ENCODE results near the gene MRM3. TPM values are rescaled to one million over a fixed set of nuclear protein-coding genes. Genes with fewer than 3 reads are reported as not detected.
"Not testable (repeated sequence)": the region's sequence is repeated elsewhere in the genome, so short reads cannot be mapped to it uniquely, and the experiment has no call there.

The MRM3 gene
- total and polyA plus RNA-seq, 4 experiments from 2014 or later: 18.6 to 32.6 (median 20.5) TPM

GRCh38 chr17:755319-755961 is 26.7 kb upstream of the MRM3 start:
- peaks cover 14 to 26% (median 17%) of the 10 kb centered on the region in 4 donors for H3K4me1 Mint-ChIP-seq
- CTCF ChIA-PET (ENCODE audit: partially characterized antibody): interaction anchor here (1.3 to 1.7 kb wide), 4 partner anchors 22 to 343 kb away, joined by 4 to 7 read pairs (median 6); partner anchors contain the start of genes GLOD4, MRM3 and NXN
- H3K4me1 ChIP-seq (ENCODE audit: insufficient read depth, low read length): peaks cover 16% of the 10 kb centered on the region
- H3K9me3 Mint-ChIP-seq; H3K9me3 ChIP-seq (ENCODE audit: control insufficient read depth in 1 of 2, low read length in 2 of 2); H3K4me3 ChIP-seq (ENCODE audit: low read length in 2 of 2); H3K27me3 Mint-ChIP-seq; H3K27me3 ChIP-seq (ENCODE audit: insufficient read depth, low read length); intact Hi-C loops (cut with micrococcal nuclease); DNase-seq; H3K4me3 Mint-ChIP-seq; H3K27ac ChIP-seq (ENCODE audit: low read depth, low read length): not testable (repeated sequence)
- peaks cover 17% of the 10 kb centered on the region for H3K36me3 ChIP-seq (ENCODE audit: insufficient read depth, low read length)
- POLR2A ChIA-PET (ENCODE audit: partially characterized antibody): interaction anchor here (1.2 kb wide), 1 partner anchor 27 kb away, joined by 5 read pairs; the partner anchor contains the start of genes GLOD4 and MRM3
- H3K27ac Mint-ChIP-seq: peak overlapping the region in 1 of 7 donors; percentile 10
- H3K36me3 Mint-ChIP-seq: peaks cover 11 to 33% of the 10 kb centered on the region in 2 donors

GRCh38 chr17:756010-756567 is 26.1 kb upstream of the MRM3 start:
- H3K27me3 ChIP-seq (ENCODE audit: insufficient read depth, low read length); H3K9me3 Mint-ChIP-seq; H3K27me3 Mint-ChIP-seq; DNase-seq; POLR2A ChIA-PET (ENCODE audit: partially characterized antibody); H3K27ac Mint-ChIP-seq; H3K4me1 ChIP-seq (ENCODE audit: insufficient read depth, low read length); H3K9me3 ChIP-seq (ENCODE audit: control insufficient read depth in 1 of 2, low read length in 2 of 2); intact Hi-C loops (cut with micrococcal nuclease); H3K4me3 Mint-ChIP-seq; H3K4me3 ChIP-seq (ENCODE audit: low read length in 2 of 2); H3K27ac ChIP-seq (ENCODE audit: low read depth, low read length): not testable (repeated sequence)
- peaks cover 20% of the 10 kb centered on the region for H3K36me3 ChIP-seq (ENCODE audit: insufficient read depth, low read length)
- H3K36me3 Mint-ChIP-seq: peaks cover 17 to 37% of the 10 kb centered on the region in 2 donors
- H3K4me1 Mint-ChIP-seq: peaks cover 8 to 20% (median 11%) of the 10 kb centered on the region in 4 donors
- CTCF ChIA-PET (ENCODE audit: partially characterized antibody): interaction anchor here (1.3 to 1.5 kb wide), 2 partner anchors 26 to 344 kb away, joined by 4 to 6 read pairs; partner anchors contain the start of genes GLOD4 and MRM3

GRCh38 chr17:759964-760363 is 22.2 kb upstream of the MRM3 start:
- no peaks in the 10 kb centered on the region for H3K4me1 ChIP-seq (ENCODE audit: insufficient read depth, low read length)
- H3K4me3 ChIP-seq (ENCODE audit: low read length in 2 of 2): no peak overlapping the region
- H3K27ac Mint-ChIP-seq: no peak overlapping the region
- H3K27me3 ChIP-seq (ENCODE audit: insufficient read depth, low read length): no peaks in the 10 kb centered on the region
- H3K4me1 Mint-ChIP-seq: no peaks in the 10 kb centered on the region
- H3K36me3 ChIP-seq (ENCODE audit: insufficient read depth, low read length): peaks cover 30% of the 10 kb centered on the region
- H3K9me3 ChIP-seq (ENCODE audit: control insufficient read depth in 1 of 2, low read length in 2 of 2): no peaks in the 10 kb centered on the region
- H3K36me3 Mint-ChIP-seq: peaks cover 28 to 51% of the 10 kb centered on the region in 2 donors
- no peaks in the 10 kb centered on the region for H3K9me3 Mint-ChIP-seq
- DNase-seq: no peak
- intact Hi-C loops (cut with micrococcal nuclease): no loop called here
- no peak overlapping the region for H3K4me3 Mint-ChIP-seq
- ChIA-PET CTCF (ENCODE audit: partially characterized antibody) (interaction anchor here (1.7 kb wide), 1 partner anchor 20 kb away, joined by 3 read pairs; no protein-coding TSS in a partner anchor), POLR2A (ENCODE audit: partially characterized antibody) (no interaction called here)
- H3K27me3 Mint-ChIP-seq: no peaks in the 10 kb centered on the region
- H3K27ac ChIP-seq (ENCODE audit: low read depth, low read length): no peak overlapping the region

GRCh38 chr17:760371-760770 is 21.8 kb upstream of the MRM3 start:
- Histone ChIP-seq H3K36me3 (ENCODE audit: insufficient read depth, low read length) (peaks cover 34% of the 10 kb centered on the region), H3K27ac (ENCODE audit: low read depth, low read length) (no peak overlapping the region), H3K9me3 (ENCODE audit: control insufficient read depth in 1 of 2, low read length in 2 of 2) (no peaks in the 10 kb centered on the region), H3K4me1 (ENCODE audit: insufficient read depth, low read length) (no peaks in the 10 kb centered on the region), H3K27me3 (ENCODE audit: insufficient read depth, low read length) (no peaks in the 10 kb centered on the region), H3K4me3 (ENCODE audit: low read length in 2 of 2) (no peak overlapping the region)
- no peak for DNase-seq
- Mint-ChIP-seq H3K27ac (no peak overlapping the region), H3K27me3 (no peaks in the 10 kb centered on the region), H3K4me1 (peaks cover 0 to 2% (median under 1%) of the 10 kb centered on the region in 4 donors), H3K36me3 (peaks cover 32 to 55% of the 10 kb centered on the region in 2 donors), H3K9me3 (no peaks in the 10 kb centered on the region), H3K4me3 (no peak overlapping the region)
- intact Hi-C loops (cut with micrococcal nuclease): no loop called here
- CTCF ChIA-PET (ENCODE audit: partially characterized antibody): interaction anchor here (1.7 kb wide), 1 partner anchor 20 kb away, joined by 3 read pairs; no protein-coding TSS in a partner anchor
- POLR2A ChIA-PET (ENCODE audit: partially characterized antibody): no interaction called here

GRCh38 chr17:767076-767475 is 15.1 kb upstream of the MRM3 start:
- POLR2A ChIA-PET (ENCODE audit: partially characterized antibody): interaction anchor here (1.2 kb wide), 1 partner anchor 15 kb away, joined by 3 read pairs; the partner anchor contains the start of genes GLOD4 and MRM3
- Mint-ChIP-seq H3K4me3 (peak overlapping the region in 1 of 8 donors; percentile 17), H3K4me1 (peaks cover 0 to 4% (median 1%) of the 10 kb centered on the region in 4 donors), H3K27me3 (no peaks in the 10 kb centered on the region), H3K36me3 (peaks cover 46 to 57% of the 10 kb centered on the region in 2 donors), H3K9me3 (peaks cover 0 to 1% (median 0%) of the 10 kb centered on the region in 8 donors), H3K27ac (no peak overlapping the region)
- no peak overlapping the region for H3K4me3 ChIP-seq (ENCODE audit: low read length in 2 of 2)
- peaks cover 49% of the 10 kb centered on the region for H3K36me3 ChIP-seq (ENCODE audit: insufficient read depth, low read length)
- CTCF ChIA-PET (ENCODE audit: partially characterized antibody): no interaction called here
- no peak for DNase-seq
- no peaks in the 10 kb centered on the region for H3K4me1 ChIP-seq (ENCODE audit: insufficient read depth, low read length)
- no peak overlapping the region for H3K27ac ChIP-seq (ENCODE audit: low read depth, low read length)
- intact Hi-C loops (cut with micrococcal nuclease): no loop called here
- H3K27me3 ChIP-seq (ENCODE audit: insufficient read depth, low read length): no peaks in the 10 kb centered on the region
- H3K9me3 ChIP-seq (ENCODE audit: control insufficient read depth in 1 of 2, low read length in 2 of 2): no peaks in the 10 kb centered on the region

GRCh38 chr17:773016-773415 is 9.1 kb upstream of the MRM3 start:
- H3K36me3 ChIP-seq (ENCODE audit: insufficient read depth, low read length): peaks cover 68% of the 10 kb centered on the region
- intact Hi-C loops (cut with micrococcal nuclease): no loop called here

More at GRCh38 chr17:773016-773415, 9.1 kb upstream of the MRM3 start:
- H3K36me3 Mint-ChIP-seq: peaks cover 68 to 79% of the 10 kb centered on the region in 2 donors
- Histone ChIP-seq H3K4me1 (ENCODE audit: insufficient read depth, low read length) (no peaks in the 10 kb centered on the region), H3K4me3 (ENCODE audit: low read length in 2 of 2) (no peak overlapping the region), H3K27ac (ENCODE audit: low read depth, low read length) (no peak overlapping the region), H3K27me3 (ENCODE audit: insufficient read depth, low read length) (no peaks in the 10 kb centered on the region), H3K9me3 (ENCODE audit: control insufficient read depth in 1 of 2, low read length in 2 of 2) (no peaks in the 10 kb centered on the region)
- H3K4me3 Mint-ChIP-seq: no peak overlapping the region
- ChIA-PET CTCF (ENCODE audit: partially characterized antibody) (no interaction called here), POLR2A (ENCODE audit: partially characterized antibody) (interaction anchor here (1.9 kb wide), 1 partner anchor 9 kb away, joined by 8 read pairs; the partner anchor contains the start of genes GLOD4 and MRM3)
- H3K27me3 Mint-ChIP-seq: no peaks in the 10 kb centered on the region
- H3K4me1 Mint-ChIP-seq: peaks cover 5 to 20% (median 6%) of the 10 kb centered on the region in 4 donors
- H3K27ac Mint-ChIP-seq: no peak overlapping the region
- peaks cover 0 to under 1% (median 0%) of the 10 kb centered on the region in 8 donors for H3K9me3 Mint-ChIP-seq
- DNase-seq: no peak

Data from CD4-positive, alpha-beta memory T cell (primary cell).